GM03348 (cell line): ENCODE results near the gene GATD1.

Experiments used
- DNase-seq: peaks from one replicate; pipeline ENCODE4 v3.0.0; 2012; ENCODE audit warnings: low spot score

The GATD1 gene

GRCh38 chr11:812390-812789 is 35.1 kb upstream of the GATD1 start:
- no peak for DNase-seq

- DNase-seq, result no peak
Observed at GRCh38 chr11:811446-812245, 34.4 kb upstream of the GATD1 start.

- DNase-seq, result no peak
Observed at GRCh38 chr11:810040-810567, 32.8 kb upstream of the GATD1 start.

GRCh38 chr11:809287-810039 is 32.2 kb upstream of the GATD1 start, which contains the start of gene RPLP2:
TSS of gene RPLP2 (plus strand) at chr11:809967. CDS start at chr11:810235, 268 bp downstream.
- peak; percentile 96 for DNase-seq

- DNase-seq, result peak; percentile 84
Observed at GRCh38 chr11:808427-809286, 31.4 kb upstream of the GATD1 start.

- DNase-seq, result no peak
Observed at GRCh38 chr11:804599-804964, 27.3 kb upstream of the GATD1 start.

GRCh38 chr11:803770-804598 is 26.7 kb upstream of the GATD1 start:
- DNase-seq, result no peak

GRCh38 chr11:803467-803742 is 26.1 kb upstream of the GATD1 start:
- no peak for DNase-seq

GRCh38 chr11:802693-803466 is 25.6 kb upstream of the GATD1 start:
- no peak for DNase-seq

- no peak for DNase-seq
Observed at GRCh38 chr11:802018-802617, 24.8 kb upstream of the GATD1 start.

GRCh38 chr11:801097-801780 is 24.0 kb upstream of the GATD1 start:
- no peak for DNase-seq

GRCh38 chr11:800473-800872 is 23.2 kb upstream of the GATD1 start:
- DNase-seq, result no peak

- no peak for DNase-seq
Observed at GRCh38 chr11:799641-800316, 22.5 kb upstream of the GATD1 start.

- DNase-seq, result peak; percentile 95
Observed at GRCh38 chr11:798093-798713, 20.9 kb upstream of the GATD1 start, which contains the start of gene SLC25A22. TSS of gene SLC25A22 (minus strand) at chr11:798281. CDS start at chr11:795006, 3,275 bp downstream.

- peak; percentile 87 for DNase-seq
Observed at GRCh38 chr11:797296-798092, 20.2 kb upstream of the GATD1 start.

GRCh38 chr11:796565-797295 is 19.4 kb upstream of the GATD1 start:
- peak; percentile 44 for DNase-seq
